ENCODE measurements around the gene PALM. TPM values are rescaled to one million over a fixed set of nuclear protein-coding genes. Genes with fewer than 3 reads are reported as not detected.

The PALM gene
- total and polyA plus RNA-seq, 4 donors, result 0.92 to 5.1 (median 4.3) TPM

DNA sequence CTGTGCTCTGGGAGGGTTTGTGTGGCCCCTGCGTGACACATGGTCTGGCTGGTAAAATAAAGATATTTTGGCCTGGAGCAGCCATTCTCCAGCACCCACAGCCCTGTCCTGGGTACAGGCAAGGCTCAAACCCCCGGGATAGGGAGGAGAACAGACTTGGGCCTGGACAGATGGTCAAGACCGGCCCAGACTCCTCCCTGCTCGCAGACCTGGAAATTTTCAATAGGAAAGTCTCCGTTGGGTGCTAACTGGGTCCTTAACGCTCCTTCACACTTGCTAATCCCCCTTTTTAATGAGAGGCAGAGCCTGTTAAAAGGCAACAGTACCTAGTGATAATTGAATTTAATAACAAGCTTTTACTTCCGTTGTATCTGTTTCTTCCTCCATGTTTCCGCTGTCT is 2.5 kb downstream of the PALM start:
- TF ChIP-seq YY1 (IDR thresholded peaks at IDR 0.05), result no peak
- no peak for TF ChIP-seq JUND (IDR thresholded peaks at IDR 0.05)
- TF ChIP-seq FOXA2 (IDR thresholded peaks at IDR 0.05), result no peak
- TF ChIP-seq ATF3 (IDR thresholded peaks at IDR 0.05), result no peak
- TF ChIP-seq RXRA (IDR thresholded peaks at IDR 0.05), result no peak
- no peak for TF ChIP-seq EGR1 (IDR thresholded peaks at IDR 0.05; ENCODE audit: low read depth in 2 of 2)
- TF ChIP-seq, protein P1, sequence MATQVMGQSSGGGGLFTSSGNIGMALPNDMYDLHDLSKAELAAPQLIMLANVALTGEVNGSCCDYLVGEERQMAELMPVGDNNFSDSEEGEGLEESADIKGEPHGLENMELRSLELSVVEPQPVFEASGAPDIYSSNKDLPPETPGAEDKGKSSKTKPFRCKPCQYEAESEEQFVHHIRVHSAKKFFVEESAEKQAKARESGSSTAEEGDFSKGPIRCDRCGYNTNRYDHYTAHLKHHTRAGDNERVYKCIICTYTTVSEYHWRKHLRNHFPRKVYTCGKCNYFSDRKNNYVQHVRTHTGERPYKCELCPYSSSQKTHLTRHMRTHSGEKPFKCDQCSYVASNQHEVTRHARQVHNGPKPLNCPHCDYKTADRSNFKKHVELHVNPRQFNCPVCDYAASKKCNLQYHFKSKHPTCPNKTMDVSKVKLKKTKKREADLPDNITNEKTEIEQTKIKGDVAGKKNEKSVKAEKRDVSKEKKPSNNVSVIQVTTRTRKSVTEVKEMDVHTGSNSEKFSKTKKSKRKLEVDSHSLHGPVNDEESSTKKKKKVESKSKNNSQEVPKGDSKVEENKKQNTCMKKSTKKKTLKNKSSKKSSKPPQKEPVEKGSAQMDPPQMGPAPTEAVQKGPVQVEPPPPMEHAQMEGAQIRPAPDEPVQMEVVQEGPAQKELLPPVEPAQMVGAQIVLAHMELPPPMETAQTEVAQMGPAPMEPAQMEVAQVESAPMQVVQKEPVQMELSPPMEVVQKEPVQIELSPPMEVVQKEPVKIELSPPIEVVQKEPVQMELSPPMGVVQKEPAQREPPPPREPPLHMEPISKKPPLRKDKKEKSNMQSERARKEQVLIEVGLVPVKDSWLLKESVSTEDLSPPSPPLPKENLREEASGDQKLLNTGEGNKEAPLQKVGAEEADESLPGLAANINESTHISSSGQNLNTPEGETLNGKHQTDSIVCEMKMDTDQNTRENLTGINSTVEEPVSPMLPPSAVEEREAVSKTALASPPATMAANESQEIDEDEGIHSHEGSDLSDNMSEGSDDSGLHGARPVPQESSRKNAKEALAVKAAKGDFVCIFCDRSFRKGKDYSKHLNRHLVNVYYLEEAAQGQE (IDR thresholded peaks at IDR 0.05), result no peak
- TF ChIP-seq RAD21 (IDR thresholded peaks at IDR 0.05), result no peak
- TF ChIP-seq, protein P2, sequence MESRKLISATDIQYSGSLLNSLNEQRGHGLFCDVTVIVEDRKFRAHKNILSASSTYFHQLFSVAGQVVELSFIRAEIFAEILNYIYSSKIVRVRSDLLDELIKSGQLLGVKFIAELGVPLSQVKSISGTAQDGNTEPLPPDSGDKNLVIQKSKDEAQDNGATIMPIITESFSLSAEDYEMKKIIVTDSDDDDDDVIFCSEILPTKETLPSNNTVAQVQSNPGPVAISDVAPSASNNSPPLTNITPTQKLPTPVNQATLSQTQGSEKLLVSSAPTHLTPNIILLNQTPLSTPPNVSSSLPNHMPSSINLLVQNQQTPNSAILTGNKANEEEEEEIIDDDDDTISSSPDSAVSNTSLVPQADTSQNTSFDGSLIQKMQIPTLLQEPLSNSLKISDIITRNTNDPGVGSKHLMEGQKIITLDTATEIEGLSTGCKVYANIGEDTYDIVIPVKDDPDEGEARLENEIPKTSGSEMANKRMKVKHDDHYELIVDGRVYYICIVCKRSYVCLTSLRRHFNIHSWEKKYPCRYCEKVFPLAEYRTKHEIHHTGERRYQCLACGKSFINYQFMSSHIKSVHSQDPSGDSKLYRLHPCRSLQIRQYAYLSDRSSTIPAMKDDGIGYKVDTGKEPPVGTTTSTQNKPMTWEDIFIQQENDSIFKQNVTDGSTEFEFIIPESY (IDR thresholded peaks at IDR 0.05), result no peak
- TF ChIP-seq HNF4A (conservative IDR thresholded peaks at IDR 0.05), result no peak
- no peak for TF ChIP-seq GABPA (IDR thresholded peaks at IDR 0.05 in 1 of 2, conservative IDR thresholded peaks at IDR 0.05 in 1 of 2)
- TF ChIP-seq SP1 (IDR thresholded peaks at IDR 0.05), result no peak
- no peak for TF ChIP-seq CTCF (IDR thresholded peaks at IDR 0.05; ENCODE audit: low read depth, low read length, missing input control)
- no peak for TF ChIP-seq NR2F2 (IDR thresholded peaks at IDR 0.05)
- no peak for TF ChIP-seq FOXA1 (IDR thresholded peaks at IDR 0.05)
- no peak for TF ChIP-seq TAF1 (conservative IDR thresholded peaks at IDR 0.05)
- TF ChIP-seq, protein P3, sequence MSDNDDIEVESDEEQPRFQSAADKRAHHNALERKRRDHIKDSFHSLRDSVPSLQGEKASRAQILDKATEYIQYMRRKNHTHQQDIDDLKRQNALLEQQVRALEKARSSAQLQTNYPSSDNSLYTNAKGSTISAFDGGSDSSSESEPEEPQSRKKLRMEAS (IDR thresholded peaks at IDR 0.05), result no peak
- no peak for TF ChIP-seq HNF4G (IDR thresholded peaks at IDR 0.05)
- peaks cover 0 to 4% (median 0%) of the 10 kb centered on the region in 4 donors for H3K27me3 ChIP-seq (ENCODE audit: control insufficient read depth in 4 of 4, insufficient read depth in 4 of 4, low read length in 3 of 4)
- WGBS, result 69% methylated on average over 8 of the region's 8 CpGs
- H3K4me1 ChIP-seq (ENCODE audit: control insufficient read depth in 4 of 4, insufficient read depth in 4 of 4, low read length in 3 of 4), result peaks cover 0 to 5% (median 0%) of the 10 kb centered on the region in 4 donors
- H3K27ac ChIP-seq (ENCODE audit: low read depth in 1 of 2, low read length in 2 of 2), result no peak overlapping the region
- H3K36me3 ChIP-seq (ENCODE audit: control insufficient read depth in 4 of 4, insufficient read depth in 3 of 4, low read depth in 1 of 4, low read length in 3 of 4), result peaks cover 0 to 1% (median 0%) of the 10 kb centered on the region in 4 donors
- DNase-seq (ENCODE audit: low spot score), result no peak
- H3K9ac ChIP-seq (ENCODE audit: low read depth in 1 of 2, low read length in 2 of 2), result no peak overlapping the region
- no peaks in the 10 kb centered on the region for H3K9me3 ChIP-seq (ENCODE audit: control insufficient read depth in 4 of 4, low read length in 3 of 4)
- H3K4me3 ChIP-seq (ENCODE audit: low read depth in 1 of 3, low read length in 3 of 3), result no peak overlapping the region
